Stomach (tissue), 4 donors: ENCODE results near the gene C9orf50.

Experiments
- EP300 ChIP-seq: sonication (generic); formaldehyde crosslinking; IDR thresholded peaks from one replicate; pipeline ENCODE4 v1.6.1; 2017; ENCODE audit warnings: antibody characterized with exemption
- POLR2A ChIP-seq, 4 donors: fragments of 450-650 bp; IDR thresholded peaks; one replicate each; pipeline ENCODE4 v1.6.1; 2016; ENCODE audit warnings: antibody characterized with exemption in 4 of 4, control low read depth in 2 of 4, mild to moderate bottlenecking in 1 of 4, moderate library complexity in 1 of 4
- POLR2AphosphoS5 ChIP-seq, 3 donors: sonication (generic); formaldehyde crosslinking; IDR thresholded peaks; one replicate each; pipeline ENCODE4 v1.6.1; 2016; ENCODE audit warnings: antibody characterized with exemption in 3 of 3
- TF ChIP-seq, protein P1 (sequence below), 7 experiments: fragments of 450-650 bp in 4 of 7; fragments of 200-600 bp in 3 of 7; sonication (generic) in 3 of 7; IDR thresholded peaks; one replicate each; pipeline ENCODE4 v1.5.1; 2016 to 2019; ENCODE audit warnings: antibody characterized with exemption in 7 of 7, control low read depth in 2 of 7, mild to moderate bottlenecking in 1 of 7

DNA sequence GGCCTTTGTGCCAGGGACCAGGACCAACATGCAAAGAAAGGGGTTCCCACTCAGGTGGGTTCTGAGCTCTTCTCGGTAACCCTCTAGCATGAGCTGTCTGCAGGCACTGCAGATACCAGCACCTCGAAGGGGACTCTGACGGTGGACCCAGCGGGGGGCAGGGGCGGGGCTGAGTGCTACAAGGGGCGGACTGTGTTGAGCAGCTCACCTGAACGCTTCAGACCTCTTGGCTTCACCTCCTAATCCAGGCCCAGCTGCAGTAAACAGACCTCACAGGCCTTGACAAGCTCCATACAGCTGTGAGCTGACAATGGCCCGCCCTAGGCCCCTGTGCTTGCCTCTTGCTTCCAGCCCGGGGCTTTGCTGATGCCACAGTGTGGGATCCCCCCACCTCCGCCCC is 48.4 kb downstream of the C9orf50 start:
- TF ChIP-seq, protein P1, sequence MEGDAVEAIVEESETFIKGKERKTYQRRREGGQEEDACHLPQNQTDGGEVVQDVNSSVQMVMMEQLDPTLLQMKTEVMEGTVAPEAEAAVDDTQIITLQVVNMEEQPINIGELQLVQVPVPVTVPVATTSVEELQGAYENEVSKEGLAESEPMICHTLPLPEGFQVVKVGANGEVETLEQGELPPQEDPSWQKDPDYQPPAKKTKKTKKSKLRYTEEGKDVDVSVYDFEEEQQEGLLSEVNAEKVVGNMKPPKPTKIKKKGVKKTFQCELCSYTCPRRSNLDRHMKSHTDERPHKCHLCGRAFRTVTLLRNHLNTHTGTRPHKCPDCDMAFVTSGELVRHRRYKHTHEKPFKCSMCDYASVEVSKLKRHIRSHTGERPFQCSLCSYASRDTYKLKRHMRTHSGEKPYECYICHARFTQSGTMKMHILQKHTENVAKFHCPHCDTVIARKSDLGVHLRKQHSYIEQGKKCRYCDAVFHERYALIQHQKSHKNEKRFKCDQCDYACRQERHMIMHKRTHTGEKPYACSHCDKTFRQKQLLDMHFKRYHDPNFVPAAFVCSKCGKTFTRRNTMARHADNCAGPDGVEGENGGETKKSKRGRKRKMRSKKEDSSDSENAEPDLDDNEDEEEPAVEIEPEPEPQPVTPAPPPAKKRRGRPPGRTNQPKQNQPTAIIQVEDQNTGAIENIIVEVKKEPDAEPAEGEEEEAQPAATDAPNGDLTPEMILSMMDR (IDR thresholded peaks at IDR 0.05), result no peak
- TF ChIP-seq POLR2A (IDR thresholded peaks at IDR 0.05) (no peak), POLR2AphosphoS5 (IDR thresholded peaks at IDR 0.05) (no peak), EP300 (no peak)
